RWPE1 (cell line): ENCODE data around the gene STOM.

Source experiments
- CTCF ChIA-PET: fragments of 350-600 bp; sonication (Branson Sonifier 250); formaldehyde crosslinking; extraction: SDS; loops from one replicate; lab custom pipeline; 2021; lab: Yijun Ruan, JAX
- POLR2A ChIA-PET: fragments of 400-600 bp; formaldehyde crosslinking; extraction: SDS; loops from one replicate; lab custom pipeline; 2020; ENCODE audit warnings: antibody characterized with exemption; ENCODE audit not compliant: low non-redundant PET; lab: Yijun Ruan, JAX
- DNase-seq: peaks from one replicate; pipeline ENCODE4 v3.0.0; 2012; ENCODE audit warnings: low spot score
- H3K27ac ChIP-seq: fragments of 450-650 bp; 2 replicates; pipeline ENCODE4 v1.5.1; 2017
- CTCF ChIP-seq: fragments of 450-650 bp; conservative IDR thresholded peaks from 2 replicates; pipeline ENCODE4 v1.5.1; 2017; ENCODE audit warnings: low read depth, mild to moderate bottlenecking

Gene STOM

GRCh38 chr9:121344184-121344583, 25.9 kb downstream of the STOM start:
- H3K27ac ChIP-seq, result no peak overlapping the region
- CTCF ChIA-PET, result interaction anchor here (1.7 kb wide), 1 partner anchor 24 kb away, joined by 5 read pairs; no protein-coding TSS in a partner anchor
- POLR2A ChIA-PET, result no interaction called here
- no peak for TF ChIP-seq CTCF
- DNase-seq, result no peak

- DNase-seq, result no peak
- ChIA-PET CTCF (interaction anchor here (0.6 to 1.2 kb wide), 3 partner anchors 21 to 59 kb away, joined by 3 to 5 read pairs (median 3); no protein-coding TSS in a partner anchor), POLR2A (no interaction called here)
- TF ChIP-seq CTCF, result no peak
- H3K27ac ChIP-seq, result no peak overlapping the region
These were observed 29.2 kb downstream of the STOM start for GRCh38 chr9:121340676-121341392.

GRCh38 chr9:121339437-121339836, 30.6 kb downstream of the STOM start:
- POLR2A ChIA-PET, result no interaction called here
- CTCF ChIA-PET, result interaction anchor here (1.0 to 1.4 kb wide), 4 partner anchors 9 to 278 kb away, joined by 3 to 5 read pairs (median 3); no protein-coding TSS in a partner anchor
- no peak for DNase-seq
- no peak for TF ChIP-seq CTCF
- no peak overlapping the region for H3K27ac ChIP-seq

GRCh38 chr9:121336665-121337064, 33.4 kb downstream of the STOM start:
- H3K27ac ChIP-seq, result no peak overlapping the region
- ChIA-PET POLR2A (interaction anchor here (0.7 kb wide), 1 partner anchor 32 kb away, joined by 4 read pairs; no protein-coding TSS in a partner anchor), CTCF (no interaction called here)
- no peak for DNase-seq
- TF ChIP-seq CTCF, result no peak

GRCh38 chr9:121333950-121334773, 35.9 kb downstream of the STOM start:
- peak overlapping the region; percentile 77 for H3K27ac ChIP-seq
- no peak for DNase-seq
- POLR2A ChIA-PET, result no interaction called here
- TF ChIP-seq CTCF, result no peak
- CTCF ChIA-PET, result interaction anchor here (0.6 to 1.2 kb wide), 3 partner anchors 14 to 20 kb away, joined by 3 to 5 read pairs (median 3); no protein-coding TSS in a partner anchor

- CTCF ChIA-PET, result interaction anchor here (0.5 to 1.0 kb wide), 8 partner anchors 22 to 875 kb away, joined by 3 to 8 read pairs (median 4); no protein-coding TSS in a partner anchor
- H3K27ac ChIP-seq, result peak overlapping the region; percentile 35
- no peak for DNase-seq
- POLR2A ChIA-PET, result no interaction called here
- TF ChIP-seq CTCF, result no peak
These were observed 37.9 kb downstream of the STOM start for GRCh38 chr9:121331992-121332685.
